RWPE2 (cell line): ENCODE results near the gene SCUBE3.

Experiments used
- ATAC-seq: fragments of 200-7000 bp; cut with Tn5 transposase; 3 replicates; pipeline ENCODE4 v1.9.1; 2021; ENCODE audit warnings: low read depth
- DNase-seq: peaks from one replicate; pipeline ENCODE4 v3.0.0-alpha.2; 2020; ENCODE audit warnings: low spot score
- H3K27ac ChIP-seq: fragments of 450-650 bp; 2 replicates; pipeline ENCODE4 v1.5.1; 2017; ENCODE audit warnings: mild to moderate bottlenecking; ENCODE audit not compliant: poor library complexity, severe bottlenecking
- H3K27me3 ChIP-seq: fragments of 250-450 bp; sonication (Bioruptor Pico); 2 replicates; pipeline ENCODE4 v1.5.1; 2021; ENCODE audit warnings: mild to moderate bottlenecking, moderate library complexity; ENCODE audit not compliant: insufficient read depth, poor library complexity, severe bottlenecking
- H3K36me3 ChIP-seq: fragments of 250-450 bp; sonication (Bioruptor Pico); 2 replicates; pipeline ENCODE4 v1.5.1; 2020; ENCODE audit warnings: low read depth, mild to moderate bottlenecking, moderate library complexity
- H3K4me1 ChIP-seq: fragments of 250-450 bp; sonication (Bioruptor Pico); 2 replicates; pipeline ENCODE4 v1.5.1; 2021; ENCODE audit warnings: mild to moderate bottlenecking, moderate library complexity; ENCODE audit not compliant: insufficient read depth, poor library complexity, severe bottlenecking
- H3K4me3 ChIP-seq: fragments of 250-450 bp; sonication (Bioruptor Pico); 2 replicates; pipeline ENCODE4 v1.5.1; 2021; ENCODE audit warnings: mild to moderate bottlenecking, moderate library complexity; ENCODE audit not compliant: severe bottlenecking
- H3K9me3 ChIP-seq: fragments of 250-450 bp; sonication (Bioruptor Pico); 2 replicates; pipeline ENCODE4 v1.5.1; 2021; ENCODE audit warnings: mild to moderate bottlenecking, moderate library complexity; ENCODE audit not compliant: severe bottlenecking
- CTCF ChIP-seq: fragments of 450-650 bp; IDR thresholded peaks from one replicate; pipeline ENCODE4 v1.5.1; 2017; ENCODE audit warnings: mild to moderate bottlenecking, moderate library complexity; ENCODE audit not compliant: poor library complexity, severe bottlenecking

Gene SCUBE3

GRCh38 chr6:35224720-35225119 lies 11.0 kb downstream of the SCUBE3 start:
- H3K27me3 ChIP-seq, result no peaks in the 10 kb centered on the region
- no peak overlapping the region for H3K27ac ChIP-seq
- no peak for ATAC-seq
- H3K4me1 ChIP-seq, result no peaks in the 10 kb centered on the region
- TF ChIP-seq CTCF, result no peak
- DNase-seq, result no peak
- H3K36me3 ChIP-seq, result no peaks in the 10 kb centered on the region
- H3K9me3 ChIP-seq, result no peaks in the 10 kb centered on the region
- H3K4me3 ChIP-seq, result no peak overlapping the region

GRCh38 chr6:35228481-35228880 lies 14.7 kb downstream of the SCUBE3 start:
- Histone ChIP-seq H3K9me3 (no peaks in the 10 kb centered on the region), H3K4me1 (no peaks in the 10 kb centered on the region), H3K36me3 (no peaks in the 10 kb centered on the region), H3K27ac (no peak overlapping the region), H3K4me3 (no peak overlapping the region), H3K27me3 (no peaks in the 10 kb centered on the region)
- TF ChIP-seq CTCF, result no peak
- ATAC-seq (no peak), DNase-seq (no peak)

- Histone ChIP-seq H3K4me3 (no peak overlapping the region), H3K36me3 (no peaks in the 10 kb centered on the region), H3K27me3 (no peaks in the 10 kb centered on the region), H3K27ac (no peak overlapping the region), H3K4me1 (no peaks in the 10 kb centered on the region), H3K9me3 (no peaks in the 10 kb centered on the region)
- TF ChIP-seq CTCF, result no peak
- no peak for ATAC-seq
- DNase-seq, result no peak
These were observed 15.5 kb downstream of the SCUBE3 start for GRCh38 chr6:35229304-35229703.

GRCh38 chr6:35230498-35230897 lies 16.7 kb downstream of the SCUBE3 start:
- DNase-seq (no peak), ATAC-seq (no peak)
- H3K27ac ChIP-seq, result no peak overlapping the region
- no peak overlapping the region for H3K4me3 ChIP-seq
- H3K27me3 ChIP-seq, result no peaks in the 10 kb centered on the region
- TF ChIP-seq CTCF, result no peak
- no peaks in the 10 kb centered on the region for H3K4me1 ChIP-seq
- no peaks in the 10 kb centered on the region for H3K36me3 ChIP-seq
- no peaks in the 10 kb centered on the region for H3K9me3 ChIP-seq

GRCh38 chr6:35230950-35231349 lies 17.2 kb downstream of the SCUBE3 start:
- ATAC-seq, result no peak
- TF ChIP-seq CTCF, result no peak
- no peak overlapping the region for H3K4me3 ChIP-seq

More at GRCh38 chr6:35230950-35231349, 17.2 kb downstream of the SCUBE3 start:
- no peaks in the 10 kb centered on the region for H3K4me1 ChIP-seq
- no peak overlapping the region for H3K27ac ChIP-seq
- H3K9me3 ChIP-seq, result no peaks in the 10 kb centered on the region
- H3K36me3 ChIP-seq, result no peaks in the 10 kb centered on the region
- H3K27me3 ChIP-seq, result no peaks in the 10 kb centered on the region
- no peak for DNase-seq
